Prostate gland (tissue), 2 donors: Measurements from ENCODE around the gene ALB.

Experiments
- CTCF ChIP-seq, 4 experiments: fragments of 200-600 bp in 2 of 4; fragments of 450-650 bp in 2 of 4; sonication (generic) in 2 of 4; IDR thresholded peaks; 1 replicate in 3 of 4; 2 replicates in 1 of 4; pipeline ENCODE4 v1.5.1; 2016 to 2019; ENCODE audit warnings: antibody characterized with exemption in 4 of 4, mild to moderate bottlenecking in 2 of 4, moderate library complexity in 2 of 4
- POLR2A ChIP-seq: fragments of 450-650 bp; IDR thresholded peaks from one replicate; pipeline ENCODE4 v1.6.1; 2016; ENCODE audit warnings: antibody characterized with exemption, mild to moderate bottlenecking
- POLR2AphosphoS5 ChIP-seq: sonication (generic); formaldehyde crosslinking; IDR thresholded peaks from one replicate; pipeline ENCODE4 v1.6.1; 2017; ENCODE audit warnings: antibody characterized with exemption

DNA sequence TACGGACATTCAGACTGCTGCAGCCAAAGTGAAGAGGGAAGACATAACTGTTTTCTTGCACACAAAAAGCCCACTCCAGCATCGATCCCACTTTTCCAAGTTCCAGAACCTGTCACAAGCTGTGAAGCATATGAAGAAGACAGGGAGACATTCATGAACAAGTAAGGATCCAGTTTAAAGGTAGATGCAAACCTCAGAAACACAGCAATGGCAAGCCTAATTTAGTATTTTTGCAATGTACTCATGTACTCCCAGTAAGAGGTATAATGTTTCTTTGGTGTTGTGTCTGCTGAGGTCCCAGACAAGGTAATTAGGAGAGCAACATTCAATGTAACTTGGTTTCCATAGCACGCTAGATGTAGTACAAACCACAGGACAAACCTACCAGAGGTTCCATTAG, 36.6 kb downstream of the ALB start:
- TF ChIP-seq CTCF (IDR thresholded peaks at IDR 0.05) = no peak
- no peak for TF ChIP-seq POLR2A
- TF ChIP-seq POLR2AphosphoS5 = no peak
